GM19240 (cell line): ENCODE measurements around the gene ARL17A.
"Not testable (repeated sequence)": the region's sequence is repeated elsewhere in the genome, so short reads cannot be mapped to it uniquely, and the experiment has no call there.

Source experiments
- DNase-seq: peaks from one replicate; pipeline ENCODE4 v3.0.0; 2011; ENCODE audit warnings: low spot score; ENCODE audit not compliant: insufficient read length

The ARL17A gene

GRCh38 chr17:46579083-46580075 lies at the start of gene ARL17A:
Gene ARL17A, minus strand, starts transcription at chr17:46579691. Its CDS starts 3,369 bp downstream, at chr17:46576322.
- not testable (repeated sequence) for DNase-seq

GRCh38 chr17:46628753-46629436 lies 49.4 kb upstream of the ARL17A start:
- not testable (repeated sequence) for DNase-seq

GRCh38 chr17:46627452-46627851 lies 48.0 kb upstream of the ARL17A start:
- not testable (repeated sequence) for DNase-seq

GRCh38 chr17:46624726-46625125 lies 45.2 kb upstream of the ARL17A start:
- not testable (repeated sequence) for DNase-seq

GRCh38 chr17:46623790-46624189 lies 44.3 kb upstream of the ARL17A start:
- DNase-seq: not testable (repeated sequence)

GRCh38 chr17:46618975-46619374 lies 39.5 kb upstream of the ARL17A start:
- DNase-seq: not testable (repeated sequence)

- not testable (repeated sequence) for DNase-seq
These were observed 37.6 kb upstream of the ARL17A start for GRCh38 chr17:46617121-46617520.

- not testable (repeated sequence) for DNase-seq
These were observed 34.4 kb upstream of the ARL17A start for GRCh38 chr17:46613876-46614275.

GRCh38 chr17:46611304-46611703 lies 31.8 kb upstream of the ARL17A start:
- DNase-seq: not testable (repeated sequence)

- DNase-seq: not testable (repeated sequence)
These were observed 23.6 kb upstream of the ARL17A start for GRCh38 chr17:46603125-46603524.

GRCh38 chr17:46600767-46601166 lies 21.3 kb upstream of the ARL17A start:
- not testable (repeated sequence) for DNase-seq

- DNase-seq: not testable (repeated sequence)
These were observed 18.9 kb upstream of the ARL17A start for GRCh38 chr17:46598344-46598931.

GRCh38 chr17:46591332-46591731 lies 11.8 kb upstream of the ARL17A start:
- not testable (repeated sequence) for DNase-seq

- DNase-seq: not testable (repeated sequence)
These were observed 11.0 kb upstream of the ARL17A start, which contains the start of gene NSF for GRCh38 chr17:46590157-46591146. Gene NSF, plus strand, starts transcription at chr17:46590669. Its CDS starts 107 bp downstream, at chr17:46590776.

GRCh38 chr17:46585444-46585843 lies 6.0 kb upstream of the ARL17A start:
- DNase-seq: not testable (repeated sequence)

- not testable (repeated sequence) for DNase-seq
These were observed 591 bp upstream of the ARL17A start for GRCh38 chr17:46580082-46580481.

- DNase-seq: not testable (repeated sequence)
These were observed 7.7 kb downstream of the ARL17A start for GRCh38 chr17:46571796-46572195.

GRCh38 chr17:46566980-46567379 lies 12.5 kb downstream of the ARL17A start:
- DNase-seq: not testable (repeated sequence)

GRCh38 chr17:46566284-46566683 lies 13.2 kb downstream of the ARL17A start:
- not testable (repeated sequence) for DNase-seq

GRCh38 chr17:46560048-46560447 lies 19.4 kb downstream of the ARL17A start:
- not testable (repeated sequence) for DNase-seq
